HepG2 (cell line): Measurements from ENCODE around the gene NEU4. TPM values are rescaled to one million over a fixed set of nuclear protein-coding genes. Genes with fewer than 3 reads are reported as not detected.

Experiments
- ATAC-seq: fragments of 200-7000 bp; cut with Tn5 transposase; 3 replicates; pipeline ENCODE4 v1.9.1; 2020; ENCODE audit warnings: mild to moderate bottlenecking, moderate library complexity
- BruUV-seq: library from RNA; stranded (reverse); fragments of 400-500 nt; replicated peaks from 2 replicates; lab custom pipeline; 2021; lab: Mats Ljungman, UMichigan
- CTCF ChIA-PET: fragments of 300-600 bp; formaldehyde crosslinking; extraction: SDS; loops from one replicate; lab custom pipeline; 2021; ENCODE audit warnings: low total read pairs, inconsistent platforms, low intra/inter-chr PET ratio; lab: Yijun Ruan, JAX
- POLR2A ChIA-PET: fragments of 350-600 bp; sonication (Branson Sonifier 250); formaldehyde crosslinking; loops from one replicate; lab custom pipeline; 2020; ENCODE audit warnings: antibody characterized with exemption, inconsistent platforms; lab: Yijun Ruan, JAX
- DNase-seq: peaks from one replicate; pipeline ENCODE4 v3.0.0-alpha.2; 2015; ENCODE audit warnings: low spot score
- FAIRE-seq: peaks from 3 replicates; lab custom pipeline; 2011; peaks lifted over from hg19 to GRCh38; lab: Jason Lieb, UNC
- H2AFZ ChIP-seq: one replicate; pipeline ENCODE4 v1.6.1; 2011; ENCODE audit warnings: low read length, inconsistent platforms
- H3K27ac ChIP-seq: fragments of 300-600 bp; 3 replicates; pipeline ENCODE4 v1.8.0; 2011; ENCODE audit warnings: mixed run types, mild to moderate bottlenecking, mixed read lengths, low read length, inconsistent platforms; ENCODE audit not compliant: insufficient read depth; ENCODE audit errors: extremely low read length
- H3K27me3 ChIP-seq, 2 experiments: fragments of 200-600 bp in 1 of 2; 2 replicates in 1 of 2; 3 replicates in 1 of 2; pipeline versions ENCODE4 v1.6.0 to v1.8.0; 2011; ENCODE audit warnings: low read length in 2 of 2, mild to moderate bottlenecking in 2 of 2, moderate library complexity in 2 of 2, inconsistent platforms in 1 of 2; ENCODE audit not compliant: insufficient read depth in 2 of 2, control insufficient read depth in 1 of 2
- H3K36me3 ChIP-seq, 2 experiments: fragments of 200-600 bp in 1 of 2; replicated peaks in 1 of 2; 2 replicates in 1 of 2; 3 replicates in 1 of 2; pipeline versions ENCODE4 v1.5.1 to v1.8.0; 2011; ENCODE audit warnings: low read length in 2 of 2, inconsistent platforms in 1 of 2; ENCODE audit not compliant: insufficient read depth in 2 of 2, control insufficient read depth in 1 of 2
- H3K4me1 ChIP-seq: 2 replicates; pipeline ENCODE4 v1.5.1; 2012; ENCODE audit warnings: low read length, inconsistent platforms; ENCODE audit not compliant: insufficient read depth
- H3K4me2 ChIP-seq: 2 replicates; pipeline ENCODE4 v1.6.0; 2011; ENCODE audit warnings: low read depth, low read length, inconsistent platforms
- H3K4me3 ChIP-seq, 3 experiments: fragments of 200-600 bp in 1 of 3; sonication (generic), shearing (Covaris generic) in 1 of 3; replicated peaks in 1 of 3; 2 replicates each; pipeline ENCODE4 v1.5.1; 2011 to 2016; ENCODE audit warnings: low read length in 3 of 3, inconsistent platforms in 2 of 3, low read depth in 2 of 3, mild to moderate bottlenecking in 2 of 3, control low read depth in 1 of 3, mixed read lengths in 1 of 3; ENCODE audit not compliant: insufficient read depth in 1 of 3
- H3K79me2 ChIP-seq: one replicate; pipeline ENCODE4 v1.6.1; 2011; ENCODE audit warnings: low read length, inconsistent platforms; ENCODE audit not compliant: insufficient read depth
- H3K9ac ChIP-seq: 2 replicates; pipeline ENCODE4 v1.6.0; 2011; ENCODE audit warnings: mild to moderate bottlenecking, low read depth, low read length, inconsistent platforms; ENCODE audit not compliant: insufficient read depth
- H3K9me3 ChIP-seq: 2 replicates; pipeline ENCODE4 v1.5.1; 2012; ENCODE audit warnings: mild to moderate bottlenecking, low read length
- H4K20me1 ChIP-seq: 2 replicates; pipeline ENCODE4 v1.6.0; 2011; ENCODE audit warnings: inconsistent platforms, mild to moderate bottlenecking, low read length, moderate library complexity; ENCODE audit not compliant: insufficient read depth
- AGO1 ChIP-seq: fragments of 200-400 bp; formaldehyde crosslinking; IDR thresholded peaks from 2 replicates; pipeline ENCODE4 v1.6.1; 2017; ENCODE audit warnings: mild to moderate bottlenecking, low read depth, low read length, moderate library complexity; ENCODE audit not compliant: poor library complexity, severe bottlenecking
- AHR ChIP-seq: IDR thresholded peaks from 2 replicates; pipeline ENCODE4 v1.6.1; 2018; ENCODE audit warnings: missing genetic modification reagents, missing compliant biosample characterization
- AKAP8 ChIP-seq: sonication (generic); formaldehyde crosslinking; IDR thresholded peaks from 2 replicates; pipeline ENCODE4 v1.5.1; 2020; ENCODE audit warnings: mild to moderate bottlenecking, missing genetic modification reagents
- MBD4 ChIP-seq: IDR thresholded peaks from 2 replicates; pipeline ENCODE4 v1.6.1; 2012; ENCODE audit warnings: low read length, inconsistent platforms, borderline replicate concordance
- SMAD9 ChIP-seq: sonication (generic); formaldehyde crosslinking; IDR thresholded peaks from 2 replicates; pipeline ENCODE4 v1.5.1; 2020; ENCODE audit warnings: mild to moderate bottlenecking, missing genetic modification reagents
- SMARCE1 ChIP-seq: fragments of 450-650 bp; IDR thresholded peaks from 2 replicates; pipeline ENCODE4 v1.6.1; 2017; ENCODE audit warnings: borderline replicate concordance
- ZNF12 ChIP-seq: sonication (generic); formaldehyde crosslinking; IDR thresholded peaks from 2 replicates; pipeline ENCODE4 v1.5.0; 2020; ENCODE audit warnings: missing genetic modification reagents
- ZNF781 ChIP-seq: sonication (generic); formaldehyde crosslinking; IDR thresholded peaks from 2 replicates; pipeline ENCODE4 v1.5.1; 2020; ENCODE audit warnings: borderline replicate concordance, mild to moderate bottlenecking, missing genetic modification reagents; ENCODE audit errors: not compliant biosample characterization
- WGBS: methylation state at CpG from one replicate; pipeline ENCODE4 v1.1.6; 2017; ENCODE audit warnings: low lambda C conversion rate; 5-methylcytosine and 5-hydroxymethylcytosine counted together
- in situ Hi-C: cut with HindIII; loops from 2 replicates; pipeline ENCODE4 v1.10.0; 2017; ENCODE audit warnings: low pct_unique_long_range_greater_than_20kb; ENCODE audit not compliant: extremely low pct_ligation_motif_present
- intact Hi-C: fragments of 100-400 bp; cut with micrococcal nuclease; formaldehyde crosslinking; loops from one replicate; pipeline ENCODE4 v1.10.0; 2022; ENCODE audit not compliant: unreplicated experiment
- polyA plus RNA-seq, 8 experiments: library from polyadenylated mRNA; depleted of rRNA in 3 of 8; stranded (reverse) in 7 of 8; unstranded in 1 of 8; fragments of >200 nt; fragmentation: Illumina TruSeq in 4 of 8; extraction: Trizol in 4 of 8; gene quantifications; 2 replicates each; pipeline versions ENCODE4 v1.2.1 to v1.2.3, GENCODE V29; 2011 to 2016; ENCODE audit warnings: low read depth in 4 of 8, missing spikeins in 1 of 8, mixed read lengths in 1 of 8; ENCODE audit not compliant: insufficient read depth in 1 of 8
- total RNA-seq, 5 experiments: library from RNA; depleted of rRNA; stranded (reverse); fragments of >200 nt; fragmentation: Illumina TruSeq; extraction: Trizol; gene quantifications; 2 replicates each; pipeline ENCODE4 v1.2.3, GENCODE V29; 2016; ENCODE audit warnings: low read depth in 1 of 5
- TF ChIP-seq, protein P1 (sequence below): IDR thresholded peaks from 2 replicates; pipeline ENCODE4 v1.6.1; 2016; ENCODE audit warnings: mild to moderate bottlenecking
- TF ChIP-seq, protein P2 (sequence below): sonication (generic); formaldehyde crosslinking; IDR thresholded peaks from 2 replicates; pipeline ENCODE4 v1.5.0; 2020; ENCODE audit warnings: missing genetic modification reagents
- TF ChIP-seq, protein P3 (sequence below): sonication (generic); formaldehyde crosslinking; IDR thresholded peaks from 2 replicates; pipeline ENCODE4 v1.4.0; 2020; ENCODE audit warnings: missing genetic modification reagents
- TF ChIP-seq, protein P4 (sequence below): IDR thresholded peaks from 2 replicates; pipeline ENCODE4 v1.6.1; 2012; ENCODE audit warnings: low read depth, low read length, improper control_type of control experiment
- TF ChIP-seq, protein P5 (sequence below): IDR thresholded peaks from 2 replicates; pipeline ENCODE4 v1.6.1; 2016; ENCODE audit warnings: missing genetic modification reagents, missing compliant biosample characterization
- TF ChIP-seq, protein P6 (sequence below): sonication (generic); formaldehyde crosslinking; IDR thresholded peaks from 2 replicates; pipeline ENCODE4 v1.4.0; 2020; ENCODE audit warnings: mild to moderate bottlenecking, missing genetic modification reagents

Gene NEU4
- total and polyA plus RNA-seq, 2 of the 13 experiments (the other 11 are each of a cell fraction or from before 2014, with no cell fraction given), result 53.5 to 107 TPM

DNA sequence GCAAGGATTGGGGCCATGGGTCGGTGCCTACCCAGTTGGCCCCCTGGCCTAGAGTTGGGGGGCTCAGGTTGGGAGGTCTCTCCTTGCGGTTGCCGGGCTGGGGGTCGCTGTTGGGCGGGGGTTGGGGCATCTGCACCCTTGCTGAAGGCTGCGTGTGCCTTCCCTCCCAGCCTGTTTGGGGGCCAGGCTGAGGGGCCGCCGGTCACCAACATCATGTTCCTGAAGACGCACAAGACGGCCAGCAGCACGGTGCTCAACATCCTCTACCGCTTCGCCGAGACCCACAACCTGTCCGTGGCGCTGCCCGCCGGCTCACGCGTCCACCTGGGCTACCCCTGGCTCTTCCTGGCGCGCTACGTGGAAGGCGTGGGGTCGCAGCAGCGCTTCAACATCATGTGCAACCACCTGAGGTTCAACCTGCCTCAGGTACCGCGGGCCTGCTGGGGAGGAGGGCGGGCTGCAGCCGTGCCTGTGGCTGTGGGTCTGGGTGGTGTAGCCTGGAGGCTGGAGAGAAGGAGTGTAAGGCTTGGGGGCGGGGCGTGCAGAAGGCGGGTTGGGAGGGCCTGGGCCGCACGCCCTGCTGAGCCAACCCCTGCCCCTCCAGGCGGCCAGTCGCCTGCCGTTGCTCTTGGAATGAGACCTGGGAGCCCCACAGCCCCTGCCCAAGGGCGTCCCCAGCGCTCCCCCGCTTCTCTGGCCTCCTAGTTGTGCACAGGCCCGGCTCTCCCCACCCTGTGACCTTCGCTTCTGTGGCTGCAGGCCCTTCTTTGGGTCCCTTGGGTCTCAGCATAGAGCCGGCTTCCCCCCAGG lies 7.2 kb upstream of the NEU4 start:
- intact Hi-C loops, result loop anchor here (5.0 kb wide), 1 partner anchor 975 kb away; no protein-coding TSS in a partner anchor
- no peaks in the 10 kb centered on the region for H4K20me1 ChIP-seq
- POLR2A ChIA-PET, result interaction anchor here (0.6 to 1.5 kb wide), 2 partner anchors 27 to 31 kb away, joined by 3 to 5 read pairs; no protein-coding TSS in a partner anchor
- WGBS, result 93% methylated on average over 43 of the region's 44 CpGs
- no peak overlapping the region for H2AFZ ChIP-seq
- no peaks in the 10 kb centered on the region for H3K9me3 ChIP-seq
- peaks cover 31% of the 10 kb centered on the region for H3K4me1 ChIP-seq
- DNase-seq (no peak), ATAC-seq (peak; percentile 5; the same call in 2 of the 3 replicates), FAIRE-seq (no peak)
- no peaks in the 10 kb centered on the region for H3K79me2 ChIP-seq
- no TSS peak for BruUV-seq
- CTCF ChIA-PET, result no interaction called here
- no peak overlapping the region for H3K27ac ChIP-seq
- H3K27me3 ChIP-seq, result no peaks in the 10 kb centered on the region
- no peak overlapping the region; a peak in 1 of 6 replicates for H3K4me3 ChIP-seq
- H3K4me2 ChIP-seq, result no peak overlapping the region
- in situ Hi-C loops, result no loop called here
- no peak overlapping the region for H3K9ac ChIP-seq
- no peaks in the 10 kb centered on the region for H3K36me3 ChIP-seq
- TF ChIP-seq, protein P1, sequence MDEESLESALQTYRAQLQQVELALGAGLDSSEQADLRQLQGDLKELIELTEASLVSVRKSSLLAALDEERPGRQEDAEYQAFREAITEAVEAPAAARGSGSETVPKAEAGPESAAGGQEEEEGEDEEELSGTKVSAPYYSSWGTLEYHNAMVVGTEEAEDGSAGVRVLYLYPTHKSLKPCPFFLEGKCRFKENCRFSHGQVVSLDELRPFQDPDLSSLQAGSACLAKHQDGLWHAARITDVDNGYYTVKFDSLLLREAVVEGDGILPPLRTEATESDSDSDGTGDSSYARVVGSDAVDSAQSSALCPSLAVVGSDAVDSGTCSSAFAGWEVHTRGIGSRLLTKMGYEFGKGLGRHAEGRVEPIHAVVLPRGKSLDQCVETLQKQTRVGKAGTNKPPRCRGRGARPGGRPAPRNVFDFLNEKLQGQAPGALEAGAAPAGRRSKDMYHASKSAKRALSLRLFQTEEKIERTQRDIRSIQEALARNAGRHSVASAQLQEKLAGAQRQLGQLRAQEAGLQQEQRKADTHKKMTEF (CRISPR knock-in tag), result no peak
- TF ChIP-seq, protein P2, sequence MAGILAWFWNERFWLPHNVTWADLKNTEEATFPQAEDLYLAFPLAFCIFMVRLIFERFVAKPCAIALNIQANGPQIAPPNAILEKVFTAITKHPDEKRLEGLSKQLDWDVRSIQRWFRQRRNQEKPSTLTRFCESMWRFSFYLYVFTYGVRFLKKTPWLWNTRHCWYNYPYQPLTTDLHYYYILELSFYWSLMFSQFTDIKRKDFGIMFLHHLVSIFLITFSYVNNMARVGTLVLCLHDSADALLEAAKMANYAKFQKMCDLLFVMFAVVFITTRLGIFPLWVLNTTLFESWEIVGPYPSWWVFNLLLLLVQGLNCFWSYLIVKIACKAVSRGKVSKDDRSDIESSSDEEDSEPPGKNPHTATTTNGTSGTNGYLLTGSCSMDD (CRISPR knock-in tag), result no peak
- TF ChIP-seq, protein P3, sequence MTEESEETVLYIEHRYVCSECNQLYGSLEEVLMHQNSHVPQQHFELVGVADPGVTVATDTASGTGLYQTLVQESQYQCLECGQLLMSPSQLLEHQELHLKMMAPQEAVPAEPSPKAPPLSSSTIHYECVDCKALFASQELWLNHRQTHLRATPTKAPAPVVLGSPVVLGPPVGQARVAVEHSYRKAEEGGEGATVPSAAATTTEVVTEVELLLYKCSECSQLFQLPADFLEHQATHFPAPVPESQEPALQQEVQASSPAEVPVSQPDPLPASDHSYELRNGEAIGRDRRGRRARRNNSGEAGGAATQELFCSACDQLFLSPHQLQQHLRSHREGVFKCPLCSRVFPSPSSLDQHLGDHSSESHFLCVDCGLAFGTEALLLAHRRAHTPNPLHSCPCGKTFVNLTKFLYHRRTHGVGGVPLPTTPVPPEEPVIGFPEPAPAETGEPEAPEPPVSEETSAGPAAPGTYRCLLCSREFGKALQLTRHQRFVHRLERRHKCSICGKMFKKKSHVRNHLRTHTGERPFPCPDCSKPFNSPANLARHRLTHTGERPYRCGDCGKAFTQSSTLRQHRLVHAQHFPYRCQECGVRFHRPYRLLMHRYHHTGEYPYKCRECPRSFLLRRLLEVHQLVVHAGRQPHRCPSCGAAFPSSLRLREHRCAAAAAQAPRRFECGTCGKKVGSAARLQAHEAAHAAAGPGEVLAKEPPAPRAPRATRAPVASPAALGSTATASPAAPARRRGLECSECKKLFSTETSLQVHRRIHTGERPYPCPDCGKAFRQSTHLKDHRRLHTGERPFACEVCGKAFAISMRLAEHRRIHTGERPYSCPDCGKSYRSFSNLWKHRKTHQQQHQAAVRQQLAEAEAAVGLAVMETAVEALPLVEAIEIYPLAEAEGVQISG, result no peak
- TF ChIP-seq SMARCE1 (no peak), AHR (CRISPR knock-in tag) (no peak), MBD4 (no peak), SMAD9 (no peak), AKAP8 (peak; percentile 73; the same call in 1 of the 2 replicates), ZNF12 (no peak), ZNF781 (CRISPR knock-in tag) (no peak), AGO1 (peak; percentile 79)
- TF ChIP-seq, protein P4, sequence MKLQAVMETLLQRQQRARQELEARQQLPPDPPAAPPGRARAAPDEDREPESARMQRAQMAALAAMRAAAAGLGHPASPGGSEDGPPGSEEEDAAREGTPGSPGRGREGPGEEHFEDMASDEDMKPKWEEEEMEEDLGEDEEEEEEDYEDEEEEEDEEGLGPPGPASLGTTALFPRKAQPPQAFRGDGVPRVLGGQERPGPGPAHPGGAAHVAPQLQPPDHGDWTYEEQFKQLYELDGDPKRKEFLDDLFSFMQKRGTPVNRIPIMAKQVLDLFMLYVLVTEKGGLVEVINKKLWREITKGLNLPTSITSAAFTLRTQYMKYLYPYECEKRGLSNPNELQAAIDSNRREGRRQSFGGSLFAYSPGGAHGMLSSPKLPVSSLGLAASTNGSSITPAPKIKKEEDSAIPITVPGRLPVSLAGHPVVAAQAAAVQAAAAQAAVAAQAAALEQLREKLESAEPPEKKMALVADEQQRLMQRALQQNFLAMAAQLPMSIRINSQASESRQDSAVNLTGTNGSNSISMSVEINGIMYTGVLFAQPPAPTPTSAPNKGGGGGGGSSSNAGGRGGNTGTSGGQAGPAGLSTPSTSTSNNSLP, result no peak
- TF ChIP-seq, protein P5, sequence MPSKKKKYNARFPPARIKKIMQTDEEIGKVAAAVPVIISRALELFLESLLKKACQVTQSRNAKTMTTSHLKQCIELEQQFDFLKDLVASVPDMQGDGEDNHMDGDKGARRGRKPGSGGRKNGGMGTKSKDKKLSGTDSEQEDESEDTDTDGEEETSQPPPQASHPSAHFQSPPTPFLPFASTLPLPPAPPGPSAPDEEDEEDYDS, result no peak
- TF ChIP-seq, protein P6, sequence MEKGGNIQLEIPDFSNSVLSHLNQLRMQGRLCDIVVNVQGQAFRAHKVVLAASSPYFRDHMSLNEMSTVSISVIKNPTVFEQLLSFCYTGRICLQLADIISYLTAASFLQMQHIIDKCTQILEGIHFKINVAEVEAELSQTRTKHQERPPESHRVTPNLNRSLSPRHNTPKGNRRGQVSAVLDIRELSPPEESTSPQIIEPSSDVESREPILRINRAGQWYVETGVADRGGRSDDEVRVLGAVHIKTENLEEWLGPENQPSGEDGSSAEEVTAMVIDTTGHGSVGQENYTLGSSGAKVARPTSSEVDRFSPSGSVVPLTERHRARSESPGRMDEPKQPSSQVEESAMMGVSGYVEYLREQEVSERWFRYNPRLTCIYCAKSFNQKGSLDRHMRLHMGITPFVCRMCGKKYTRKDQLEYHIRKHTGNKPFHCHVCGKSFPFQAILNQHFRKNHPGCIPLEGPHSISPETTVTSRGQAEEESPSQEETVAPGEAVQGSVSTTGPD (CRISPR knock-in tag), result no peak
